ENCODE data around the gene ZNF296.
A peak's percentile ranks its signal among the peaks of the same experiment; 100 is the strongest.

ZNF296 gene

GRCh38 chr19:45101806-45102205, 25.5 kb upstream of the ZNF296 start:
- Histone ChIP-seq H3K9me3 (ENCODE audit: severe bottlenecking) (no peaks in the 10 kb centered on the region), H3K27me3 (ENCODE audit: insufficient read depth, low read depth, severe bottlenecking) (no peaks in the 10 kb centered on the region), H3K4me3 (ENCODE audit: low read depth, low read length) (no peak overlapping the region), H3K27ac (no peak overlapping the region), H3K36me3 (peaks cover 17% of the 10 kb centered on the region)
- TF ChIP-seq CTCF (IDR thresholded peaks at IDR 0.05; ENCODE audit: low read depth, low read length), result no peak
- DNase-seq, result no peak

- Histone ChIP-seq H3K27ac (no peak overlapping the region), H3K27me3 (ENCODE audit: insufficient read depth, low read depth, severe bottlenecking) (no peaks in the 10 kb centered on the region), H3K36me3 (peaks cover 20% of the 10 kb centered on the region), H3K4me3 (ENCODE audit: low read depth, low read length) (no peak overlapping the region), H3K9me3 (ENCODE audit: severe bottlenecking) (no peaks in the 10 kb centered on the region)
- no peak for DNase-seq
- TF ChIP-seq CTCF (IDR thresholded peaks at IDR 0.05; ENCODE audit: low read depth, low read length), result no peak
These were observed 24.6 kb upstream of the ZNF296 start for GRCh38 chr19:45100846-45101252.

- Histone ChIP-seq H3K9me3 (ENCODE audit: severe bottlenecking) (no peaks in the 10 kb centered on the region), H3K4me3 (ENCODE audit: low read depth, low read length) (no peak overlapping the region), H3K27me3 (ENCODE audit: insufficient read depth, low read depth, severe bottlenecking) (no peaks in the 10 kb centered on the region), H3K36me3 (peaks cover 24% of the 10 kb centered on the region), H3K27ac (no peak overlapping the region)
- DNase-seq, result no peak
- TF ChIP-seq CTCF (IDR thresholded peaks at IDR 0.05; ENCODE audit: low read depth, low read length), result no peak
These were observed 23.9 kb upstream of the ZNF296 start for GRCh38 chr19:45100201-45100600.

- Histone ChIP-seq H3K27me3 (ENCODE audit: insufficient read depth, low read depth, severe bottlenecking) (no peaks in the 10 kb centered on the region), H3K27ac (no peak overlapping the region), H3K36me3 (peaks cover 30% of the 10 kb centered on the region), H3K9me3 (ENCODE audit: severe bottlenecking) (no peaks in the 10 kb centered on the region), H3K4me3 (ENCODE audit: low read depth, low read length) (no peak overlapping the region)
- peak; percentile 56 for DNase-seq
- no peak for TF ChIP-seq CTCF (IDR thresholded peaks at IDR 0.05; ENCODE audit: low read depth, low read length)
These were observed 23.4 kb upstream of the ZNF296 start for GRCh38 chr19:45099467-45100191.

- no peaks in the 10 kb centered on the region for H3K9me3 ChIP-seq (ENCODE audit: severe bottlenecking)
- peaks cover 37% of the 10 kb centered on the region for H3K36me3 ChIP-seq
- no peaks in the 10 kb centered on the region for H3K27me3 ChIP-seq (ENCODE audit: insufficient read depth, low read depth, severe bottlenecking)
- no peak overlapping the region for H3K27ac ChIP-seq
- TF ChIP-seq CTCF (IDR thresholded peaks at IDR 0.05; ENCODE audit: low read depth, low read length), result no peak
- no peak for DNase-seq
- H3K4me3 ChIP-seq (ENCODE audit: low read depth, low read length), result no peak overlapping the region
These were observed 22.5 kb upstream of the ZNF296 start for GRCh38 chr19:45098521-45099466.

All from WERI-Rb-1 (cell line).